Stimulated activated naive CD8-positive, alpha-beta T cell treated with anti-CD3 and anti-CD28 coated beads, Interleukin-15, Interleukin-2, amounts not matched to agents 100 U/mL and 50 U/mL, for 24 hours (primary cell): Measurements from ENCODE around the gene GNAO1.

Experiments
- ATAC-seq: fragments of 150-1000 bp; cut with Tn5 transposase; one replicate; pipeline ENCODE4 v1.10.0; 2021
- DNase-seq: peaks from one replicate; pipeline ENCODE4 v3.0.0; 2021

The GNAO1 gene

GRCh38 chr16:56401482-56401881, 210.2 kb downstream of the GNAO1 start:
- ATAC-seq, result peak; percentile 55
- DNase-seq, result no peak

- ATAC-seq (no peak), DNase-seq (no peak)
These were observed 214.8 kb downstream of the GNAO1 start for GRCh38 chr16:56405977-56406672.
